ENCODE measurements around the gene ALDH3A1.
A peak's percentile ranks its signal among the peaks of the same experiment; 100 is the strongest.

The ALDH3A1 gene

GRCh38 chr17:19753661-19754463 is 5.8 kb upstream of the ALDH3A1 start:
- no peak for DNase-seq
- no peaks in the 10 kb centered on the region for H3K9me3 Mint-ChIP-seq

GRCh38 chr17:19753051-19753509 is 5.0 kb upstream of the ALDH3A1 start:
- CTCF ChIA-PET = interaction anchor here (2.8 to 5.5 kb wide), 2 partner anchors 9 to 11 kb away, joined by 6 to 46 read pairs; no protein-coding TSS in a partner anchor
- Mint-ChIP-seq H3K36me3 (no peaks in the 10 kb centered on the region), H3K4me3 (no peak overlapping the region), H3K4me1 (peaks cover 2% of the 10 kb centered on the region), H3K27me3 (peaks cover 55% of the 10 kb centered on the region), H3K27ac (no peak overlapping the region), H3K9me3 (no peaks in the 10 kb centered on the region)
- DNase-seq = no peak

More at GRCh38 chr17:19753661-19754463, 5.8 kb upstream of the ALDH3A1 start:
- CTCF ChIA-PET = interaction anchor here (2.8 to 5.5 kb wide), 2 partner anchors 9 to 11 kb away, joined by 6 to 46 read pairs; no protein-coding TSS in a partner anchor
- Mint-ChIP-seq H3K27ac (no peak overlapping the region), H3K36me3 (no peaks in the 10 kb centered on the region), H3K27me3 (peaks cover 47% of the 10 kb centered on the region), H3K4me3 (no peak overlapping the region), H3K4me1 (peaks cover 2% of the 10 kb centered on the region)

- H3K9me3 Mint-ChIP-seq = no peaks in the 10 kb centered on the region
- no peak overlapping the region for H3K4me3 Mint-ChIP-seq
- no peaks in the 10 kb centered on the region for H3K36me3 Mint-ChIP-seq
- H3K27ac Mint-ChIP-seq = no peak overlapping the region
- H3K27me3 Mint-ChIP-seq = peaks cover 62% of the 10 kb centered on the region
- CTCF ChIA-PET = interaction anchor here (2.8 to 5.5 kb wide), 2 partner anchors 8 to 12 kb away, joined by 6 to 46 read pairs; no protein-coding TSS in a partner anchor
- no peak for DNase-seq
- H3K4me1 Mint-ChIP-seq = peaks cover 2% of the 10 kb centered on the region
These were observed 4.3 kb upstream of the ALDH3A1 start for GRCh38 chr17:19752216-19753050.

- Mint-ChIP-seq H3K4me3 (no peak overlapping the region), H3K27me3 (peaks cover 66% of the 10 kb centered on the region), H3K27ac (no peak overlapping the region), H3K36me3 (no peaks in the 10 kb centered on the region), H3K4me1 (peaks cover 2% of the 10 kb centered on the region), H3K9me3 (no peaks in the 10 kb centered on the region)
- CTCF ChIA-PET = interaction anchor here (5.5 kb wide), 1 partner anchor 14 kb away, joined by 46 read pairs; no protein-coding TSS in a partner anchor
- DNase-seq = no peak
These were observed 2.7 kb upstream of the ALDH3A1 start for GRCh38 chr17:19750835-19751234.

- H3K36me3 Mint-ChIP-seq = no peaks in the 10 kb centered on the region
- H3K4me3 Mint-ChIP-seq = no peak overlapping the region
- CTCF ChIA-PET = no interaction called here
- no peak for DNase-seq
- H3K27me3 Mint-ChIP-seq = peaks cover 62% of the 10 kb centered on the region
- no peak overlapping the region for H3K27ac Mint-ChIP-seq
- H3K9me3 Mint-ChIP-seq = no peaks in the 10 kb centered on the region
- peaks cover 2% of the 10 kb centered on the region for H3K4me1 Mint-ChIP-seq
These were observed 2.0 kb upstream of the ALDH3A1 start for GRCh38 chr17:19750020-19750572.

GRCh38 chr17:19748807-19749193 is 702 bp upstream of the ALDH3A1 start:
- Mint-ChIP-seq H3K9me3 (no peaks in the 10 kb centered on the region), H3K27me3 (peaks cover 75% of the 10 kb centered on the region), H3K27ac (no peak overlapping the region), H3K36me3 (no peaks in the 10 kb centered on the region), H3K4me3 (no peak overlapping the region), H3K4me1 (peaks cover 5% of the 10 kb centered on the region)
- no peak for DNase-seq
- CTCF ChIA-PET = no interaction called here

GRCh38 chr17:19747159-19747719 is 859 bp downstream of the ALDH3A1 start:
- Mint-ChIP-seq H3K36me3 (no peaks in the 10 kb centered on the region), H3K27me3 (peaks cover 64% of the 10 kb centered on the region)

GRCh38 chr17:19746517-19746916 is 1.6 kb downstream of the ALDH3A1 start:
- Mint-ChIP-seq H3K4me3 (no peak overlapping the region), H3K4me1 (peaks cover 5% of the 10 kb centered on the region), H3K27ac (no peak overlapping the region), H3K36me3 (no peaks in the 10 kb centered on the region), H3K27me3 (peaks cover 58% of the 10 kb centered on the region), H3K9me3 (no peaks in the 10 kb centered on the region)
- no peak for DNase-seq
- CTCF ChIA-PET = no interaction called here

More at GRCh38 chr17:19747159-19747719, 859 bp downstream of the ALDH3A1 start:
- DNase-seq = no peak
- Mint-ChIP-seq H3K4me3 (no peak overlapping the region), H3K9me3 (no peaks in the 10 kb centered on the region), H3K27ac (no peak overlapping the region), H3K4me1 (peaks cover 5% of the 10 kb centered on the region)
- CTCF ChIA-PET = no interaction called here

GRCh38 chr17:19744922-19745757 is 3.0 kb downstream of the ALDH3A1 start:
- Mint-ChIP-seq H3K27ac (no peak overlapping the region), H3K36me3 (no peaks in the 10 kb centered on the region), H3K9me3 (no peaks in the 10 kb centered on the region), H3K4me1 (peaks cover 5% of the 10 kb centered on the region), H3K27me3 (peaks cover 51% of the 10 kb centered on the region), H3K4me3 (peak overlapping the region; percentile 56)
- CTCF ChIA-PET = interaction anchor here (0.7 to 1.8 kb wide), 10 partner anchors 9 to 226 kb away, joined by 3 to 7 read pairs (median 4); no protein-coding TSS in a partner anchor
- DNase-seq = peak; percentile 91

GRCh38 chr17:19744492-19744891 is 3.6 kb downstream of the ALDH3A1 start:
- Mint-ChIP-seq H3K4me1 (peaks cover 3% of the 10 kb centered on the region), H3K9me3 (no peaks in the 10 kb centered on the region), H3K27ac (no peak overlapping the region), H3K27me3 (peaks cover 45% of the 10 kb centered on the region), H3K36me3 (no peaks in the 10 kb centered on the region), H3K4me3 (peak overlapping the region; percentile 54)
- DNase-seq = no peak
- CTCF ChIA-PET = interaction anchor here (0.6 to 1.8 kb wide), 11 partner anchors 8 to 225 kb away, joined by 3 to 7 read pairs (median 4); no protein-coding TSS in a partner anchor

GRCh38 chr17:19743101-19744100 is 4.7 kb downstream of the ALDH3A1 start:
- H3K9me3 Mint-ChIP-seq = no peaks in the 10 kb centered on the region
- peaks cover 35% of the 10 kb centered on the region for H3K27me3 Mint-ChIP-seq
- peaks cover 3% of the 10 kb centered on the region for H3K4me1 Mint-ChIP-seq
- CTCF ChIA-PET = interaction anchor here (0.6 to 2.0 kb wide), 6 partner anchors 11 to 380 kb away, joined by 3 to 8 read pairs (median 3); no protein-coding TSS in a partner anchor
- no peak overlapping the region for H3K27ac Mint-ChIP-seq
- H3K4me3 Mint-ChIP-seq = no peak overlapping the region
- no peak for DNase-seq
- H3K36me3 Mint-ChIP-seq = no peaks in the 10 kb centered on the region

GRCh38 chr17:19742495-19742894 is 5.6 kb downstream of the ALDH3A1 start:
- Mint-ChIP-seq H3K27me3 (peaks cover 26% of the 10 kb centered on the region), H3K27ac (no peak overlapping the region), H3K4me1 (peaks cover 3% of the 10 kb centered on the region), H3K4me3 (no peak overlapping the region), H3K36me3 (no peaks in the 10 kb centered on the region), H3K9me3 (no peaks in the 10 kb centered on the region)
- no peak for DNase-seq
- CTCF ChIA-PET = interaction anchor here (0.8 to 2.0 kb wide), 3 partner anchors 13 to 379 kb away, joined by 3 to 8 read pairs (median 3); no protein-coding TSS in a partner anchor
